Ectodermal cell (in vitro differentiated cells): ENCODE data around the gene SLCO3A1. TPM values are rescaled to one million over a fixed set of nuclear protein-coding genes. Genes with fewer than 3 reads are reported as not detected.

Experiments used
- H3K27ac ChIP-seq: 2 replicates; pipeline ENCODE4 v1.7.0; 2013; ENCODE audit warnings: mild to moderate bottlenecking, low read depth, low read length; ENCODE audit not compliant: insufficient read depth, poor library complexity, severe bottlenecking
- H3K27me3 ChIP-seq: 2 replicates; pipeline ENCODE4 v1.7.0; 2013; ENCODE audit warnings: mild to moderate bottlenecking, low read length; ENCODE audit not compliant: insufficient read depth, control insufficient read depth, poor library complexity, severe bottlenecking
- H3K36me3 ChIP-seq: one replicate; pipeline ENCODE4 v1.7.0; 2013; ENCODE audit warnings: low read length; ENCODE audit not compliant: control insufficient read depth, insufficient read depth
- H3K4me1 ChIP-seq: one replicate; pipeline ENCODE4 v1.7.0; 2013; ENCODE audit warnings: low read length; ENCODE audit not compliant: control insufficient read depth, insufficient read depth
- H3K4me3 ChIP-seq: 2 replicates; pipeline ENCODE4 v1.7.0; 2013; ENCODE audit warnings: low read depth, low read length, control low read depth; ENCODE audit not compliant: insufficient read depth
- H3K9me3 ChIP-seq: 2 replicates; pipeline ENCODE4 v1.7.0; 2013; ENCODE audit warnings: mild to moderate bottlenecking, low read length, moderate library complexity; ENCODE audit not compliant: control insufficient read depth
- WGBS, 2 experiments: methylation state at CpG; one replicate each; pipeline ENCODE4 v1.1.7; 2013; ENCODE audit warnings: missing lambda C conversion rate in 2 of 2; 5-methylcytosine and 5-hydroxymethylcytosine counted together
- polyA plus RNA-seq, 4 experiments: library from polyadenylated mRNA; stranded (reverse); fragments of 50-300 nt; gene quantifications; one replicate each; pipeline ENCODE4 v1.2.3, GENCODE V29; 2013

Gene SLCO3A1
- polyA plus RNA-seq (2013, experiment 1 of 4): 11.0 TPM
- 8.3 TPM for polyA plus RNA-seq (2013, experiment 2 of 4)
- 10.6 TPM for polyA plus RNA-seq (2013, experiment 3 of 4)
- 16.7 TPM for polyA plus RNA-seq (2013, experiment 4 of 4)

DNA sequence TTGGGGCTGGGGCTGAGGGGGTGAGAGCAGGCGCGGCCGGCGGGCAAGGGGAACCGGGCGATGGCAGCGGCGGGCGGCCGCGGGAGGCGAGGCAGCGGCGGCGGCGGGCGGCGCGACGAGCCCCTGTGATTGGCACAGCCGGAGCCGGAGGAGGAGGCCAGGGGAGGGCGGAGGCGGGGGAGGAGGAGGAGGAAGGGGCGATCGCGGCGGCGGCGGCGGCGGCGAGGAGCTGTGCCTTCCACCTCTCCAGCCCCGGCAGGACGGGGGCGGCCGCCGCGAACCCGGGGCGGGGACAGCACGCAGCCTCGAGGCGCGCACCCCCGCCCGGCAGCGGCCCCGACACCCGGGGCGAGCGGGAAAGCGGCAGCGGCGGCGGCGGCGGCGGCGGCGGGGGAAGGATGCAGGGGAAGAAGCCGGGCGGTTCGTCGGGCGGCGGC lies at the start of gene SLCO3A1:
SLCO3A1 (plus strand) TSS at position 198 of the 437 bp plus-strand sequence.
- no peak within 1 kb of the TSS for H3K27ac ChIP-seq

DNA sequence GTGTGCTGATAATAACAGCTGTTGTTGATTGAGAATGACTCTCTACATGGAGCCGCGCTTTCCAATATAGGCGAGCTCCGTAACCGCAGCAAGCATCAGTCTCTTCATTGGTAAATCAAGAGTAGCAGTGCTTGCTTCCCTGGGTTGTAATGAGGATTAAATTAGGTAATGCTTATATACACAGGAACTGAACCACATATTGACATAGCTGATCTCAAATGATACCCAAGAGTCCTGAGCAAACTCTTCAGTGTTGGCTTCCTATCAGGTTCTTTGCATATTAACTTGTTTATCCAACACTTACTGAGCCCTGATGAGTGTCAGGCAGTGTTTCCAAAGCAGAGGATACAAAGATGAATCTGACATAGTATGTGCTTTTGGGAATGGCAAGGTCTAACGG lies 46.4 kb upstream of the SLCO3A1 start:
- Histone ChIP-seq H3K36me3 (no peaks in the 10 kb centered on the region), H3K9me3 (no peaks in the 10 kb centered on the region), H3K4me1 (no peaks in the 10 kb centered on the region), H3K4me3 (no peak overlapping the region), H3K27ac (no peak overlapping the region), H3K27me3 (no peaks in the 10 kb centered on the region)
- 94 to 97% methylated on average over 6 of the region's 6 CpGs for WGBS, 2 experiments

More for the DNA sequence above, at the start of gene SLCO3A1:
- 1% methylated on average over 67 of the region's 67 CpGs for WGBS, 2 experiments
- peaks cover 6% of the 10 kb centered on the region for H3K4me1 ChIP-seq
- peak within 1 kb of the TSS; percentile 62 for H3K4me3 ChIP-seq
- no peaks in the 10 kb centered on the region for H3K9me3 ChIP-seq
- H3K27me3 ChIP-seq: peaks cover 25% of the 10 kb centered on the region
- no peaks in the 10 kb centered on the region for H3K36me3 ChIP-seq

DNA sequence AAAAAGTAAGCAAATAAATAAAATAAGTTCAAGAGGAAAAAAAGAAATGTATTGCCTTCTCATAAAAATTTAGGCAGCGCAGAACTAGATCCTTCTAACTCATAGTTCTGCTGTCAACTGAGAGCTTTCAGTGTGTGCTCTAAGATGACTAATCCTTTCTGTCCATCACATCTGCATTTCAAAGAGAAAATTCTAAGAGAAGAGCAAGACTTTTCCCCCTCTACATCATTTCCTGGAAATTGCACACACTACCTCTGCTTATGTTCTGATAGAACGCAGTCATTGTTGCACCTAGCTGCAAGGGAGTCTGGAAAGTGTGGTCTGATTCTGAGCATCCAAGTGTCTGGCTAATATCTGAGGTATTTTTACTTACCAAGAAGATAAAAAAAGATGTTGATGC lies 39.6 kb upstream of the SLCO3A1 start:
- 100% methylated on average over 2 of the region's 2 CpGs for WGBS, 2 experiments
- H3K36me3 ChIP-seq: no peaks in the 10 kb centered on the region
- no peaks in the 10 kb centered on the region for H3K27me3 ChIP-seq
- no peaks in the 10 kb centered on the region for H3K4me1 ChIP-seq
- H3K4me3 ChIP-seq: no peak overlapping the region
- no peak overlapping the region for H3K27ac ChIP-seq
- no peaks in the 10 kb centered on the region for H3K9me3 ChIP-seq

GRCh38 chr15:91816942-91817341 lies 36.6 kb upstream of the SLCO3A1 start:
- Histone ChIP-seq H3K4me3 (no peak overlapping the region), H3K9me3 (no peaks in the 10 kb centered on the region), H3K4me1 (no peaks in the 10 kb centered on the region), H3K36me3 (no peaks in the 10 kb centered on the region), H3K27me3 (no peaks in the 10 kb centered on the region), H3K27ac (no peak overlapping the region)
- WGBS, 2 experiments: 92 to 93% methylated on average over 3 of the region's 3 CpGs

DNA sequence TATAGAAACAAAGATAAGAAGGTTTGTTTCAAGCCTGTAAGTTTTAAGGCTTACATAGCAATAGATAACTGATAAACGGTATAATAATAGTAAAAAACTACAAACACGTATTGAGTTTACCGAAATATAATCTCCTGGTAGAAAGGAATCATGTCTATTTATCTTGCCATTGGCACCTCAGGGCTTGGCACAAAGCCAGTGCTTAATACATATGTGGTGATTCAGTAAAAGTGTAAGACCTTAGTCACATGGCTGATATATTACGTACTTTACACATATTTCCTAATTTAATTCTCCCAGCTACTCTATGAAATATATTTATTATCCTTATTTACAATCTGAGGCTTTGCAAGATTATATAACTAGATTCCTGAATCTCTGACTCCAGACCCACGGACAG lies 32.0 kb upstream of the SLCO3A1 start:
- H3K9me3 ChIP-seq: no peaks in the 10 kb centered on the region
- no peaks in the 10 kb centered on the region for H3K4me1 ChIP-seq
- 95 to 100% methylated on average over 4 to 5 of the region's 5 CpGs for WGBS, 2 experiments
- no peaks in the 10 kb centered on the region for H3K36me3 ChIP-seq
- H3K27me3 ChIP-seq: no peaks in the 10 kb centered on the region
- no peak overlapping the region for H3K27ac ChIP-seq
- no peak overlapping the region for H3K4me3 ChIP-seq

DNA sequence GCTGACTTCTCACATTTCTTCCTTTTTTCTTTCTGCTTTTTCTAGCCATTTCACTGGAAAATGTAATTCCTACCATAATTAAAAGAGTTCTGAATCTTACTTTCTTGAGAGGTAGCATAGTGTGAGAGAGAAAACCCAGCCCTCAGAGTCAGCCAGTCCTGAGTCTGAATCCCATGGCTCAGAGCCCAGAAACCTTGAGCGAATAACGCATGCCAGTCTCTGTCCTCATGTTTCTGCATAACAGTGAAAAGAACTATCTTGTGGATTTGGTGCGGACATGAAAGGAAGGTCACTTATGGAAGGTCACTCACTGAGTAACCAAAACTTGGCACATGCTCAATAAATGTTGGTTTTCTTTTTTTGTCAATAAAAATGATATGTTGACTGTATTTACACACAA lies 29.3 kb upstream of the SLCO3A1 start:
- Histone ChIP-seq H3K36me3 (no peaks in the 10 kb centered on the region), H3K4me3 (no peak overlapping the region), H3K4me1 (no peaks in the 10 kb centered on the region), H3K27ac (no peak overlapping the region), H3K27me3 (no peaks in the 10 kb centered on the region), H3K9me3 (no peaks in the 10 kb centered on the region)
- 64 to 67% methylated on average over 3 of the region's 3 CpGs for WGBS, 2 experiments

- no peak overlapping the region for H3K27ac ChIP-seq
- WGBS, 2 experiments: 88 to 100% methylated on average over 2 to 5 of the region's 5 CpGs
- no peaks in the 10 kb centered on the region for H3K9me3 ChIP-seq
- H3K4me3 ChIP-seq: no peak overlapping the region
- H3K27me3 ChIP-seq: no peaks in the 10 kb centered on the region
- no peaks in the 10 kb centered on the region for H3K4me1 ChIP-seq
- no peaks in the 10 kb centered on the region for H3K36me3 ChIP-seq
These were observed 27.1 kb upstream of the SLCO3A1 start for GRCh38 chr15:91826443-91826842.

- Histone ChIP-seq H3K27ac (no peak overlapping the region), H3K4me3 (no peak overlapping the region), H3K4me1 (no peaks in the 10 kb centered on the region), H3K9me3 (no peaks in the 10 kb centered on the region), H3K27me3 (no peaks in the 10 kb centered on the region), H3K36me3 (no peaks in the 10 kb centered on the region)
- 91 to 94% methylated on average over 2 of the region's 2 CpGs for WGBS, 2 experiments
These were observed 20.5 kb upstream of the SLCO3A1 start for GRCh38 chr15:91833056-91833455.

- Histone ChIP-seq H3K4me1 (no peaks in the 10 kb centered on the region), H3K27me3 (no peaks in the 10 kb centered on the region), H3K9me3 (no peaks in the 10 kb centered on the region), H3K4me3 (no peak overlapping the region), H3K36me3 (no peaks in the 10 kb centered on the region), H3K27ac (no peak overlapping the region)
- WGBS, 2 experiments: 94 to 96% methylated on average over 6 of the region's 6 CpGs
These were observed 13.6 kb upstream of the SLCO3A1 start for GRCh38 chr15:91839867-91840266.

- Histone ChIP-seq H3K4me1 (no peaks in the 10 kb centered on the region), H3K27ac (no peak overlapping the region), H3K27me3 (no peaks in the 10 kb centered on the region), H3K4me3 (no peak overlapping the region), H3K36me3 (no peaks in the 10 kb centered on the region), H3K9me3 (no peaks in the 10 kb centered on the region)
- WGBS, 2 experiments: 86 to 100% methylated on average over 1 of the region's 3 CpGs
These were observed 11.6 kb upstream of the SLCO3A1 start for GRCh38 chr15:91841861-91842260.

- Histone ChIP-seq H3K4me1 (no peaks in the 10 kb centered on the region), H3K4me3 (no peak overlapping the region), H3K36me3 (no peaks in the 10 kb centered on the region), H3K9me3 (no peaks in the 10 kb centered on the region), H3K27me3 (no peaks in the 10 kb centered on the region), H3K27ac (no peak overlapping the region)
- WGBS, 2 experiments: 94 to 99% methylated on average over 3 of the region's 3 CpGs
These were observed 9.2 kb upstream of the SLCO3A1 start for GRCh38 chr15:91844341-91844740.
